Stimulated activated naive CD8-positive, alpha-beta T cell treated with anti-CD3 and anti-CD28 coated beads, Interleukin-15, Interleukin-2, amounts not matched to agents 100 ng/mL and 50 ng/mL, for 24 hours (primary cell): ENCODE results near the gene EIF3A.
"Not testable (repeated sequence)": the region's sequence is repeated elsewhere in the genome, so short reads cannot be mapped to it uniquely, and the experiment has no call there.

Source experiments
- H3K27ac Mint-ChIP-seq: one replicate; pipeline ENCODE4 v1.8.0; 2021; ENCODE audit warnings: mild to moderate bottlenecking, mixed read lengths
- H3K27me3 Mint-ChIP-seq: one replicate; pipeline ENCODE4 v1.8.0; 2021; ENCODE audit warnings: mixed read lengths
- H3K36me3 Mint-ChIP-seq: one replicate; pipeline ENCODE4 v1.8.0; 2021; ENCODE audit warnings: low read depth, mixed read lengths
- H3K4me1 Mint-ChIP-seq: one replicate; pipeline ENCODE4 v1.8.0; 2021; ENCODE audit warnings: low read depth, mixed read lengths
- H3K4me3 Mint-ChIP-seq: one replicate; pipeline ENCODE4 v1.8.0; 2021; ENCODE audit warnings: mild to moderate bottlenecking, mixed read lengths
- H3K9me3 Mint-ChIP-seq: one replicate; pipeline ENCODE4 v1.8.0; 2021; ENCODE audit warnings: mixed read lengths

The EIF3A gene

DNA sequence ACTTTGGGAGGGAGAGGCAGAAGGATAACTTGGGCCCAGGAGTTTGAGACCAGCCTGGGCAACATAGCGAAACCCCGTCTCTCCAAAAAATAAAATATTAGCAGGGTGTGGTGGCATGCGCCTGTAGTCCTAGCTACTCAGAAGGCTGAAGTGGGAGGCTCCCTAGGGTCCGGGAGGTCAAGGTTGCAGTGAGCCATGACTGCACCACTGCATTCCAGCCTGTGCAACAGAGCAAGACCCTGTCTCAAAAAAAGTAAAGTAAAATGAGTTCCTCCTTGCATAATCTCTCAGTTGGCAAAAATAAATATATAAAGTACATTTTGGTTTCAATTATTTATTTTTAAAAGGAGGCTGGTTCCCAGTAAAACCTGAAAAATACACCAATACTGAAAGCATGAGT, 39.3 kb downstream of the EIF3A start:
- Mint-ChIP-seq H3K27ac (no peak overlapping the region), H3K9me3 (no peaks in the 10 kb centered on the region), H3K4me3 (no peak overlapping the region), H3K27me3 (no peaks in the 10 kb centered on the region), H3K4me1 (no peaks in the 10 kb centered on the region), H3K36me3 (peaks cover 90% of the 10 kb centered on the region)

DNA sequence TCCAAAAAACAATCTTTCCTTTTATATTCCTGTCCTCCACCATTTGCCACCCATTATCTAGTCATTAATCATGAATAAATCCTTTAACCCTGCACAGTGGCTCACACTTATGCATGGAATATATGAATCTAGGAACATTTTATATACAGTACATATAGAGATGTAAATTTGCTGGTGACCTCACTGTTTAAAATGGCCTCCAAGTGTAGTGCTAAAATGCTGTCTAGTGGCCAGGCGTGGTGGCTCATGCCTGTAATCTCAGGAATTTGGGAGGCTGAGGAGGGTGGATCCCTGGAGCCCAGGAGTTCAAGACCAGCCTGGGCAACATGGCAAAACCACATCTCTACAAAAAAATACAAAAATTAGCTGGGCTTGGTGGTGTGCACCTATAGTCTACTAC, 41.5 kb downstream of the EIF3A start:
- Mint-ChIP-seq H3K4me1 (no peaks in the 10 kb centered on the region), H3K27ac (no peak overlapping the region), H3K36me3 (peaks cover 87% of the 10 kb centered on the region), H3K4me3 (no peak overlapping the region), H3K9me3 (no peaks in the 10 kb centered on the region), H3K27me3 (no peaks in the 10 kb centered on the region)

DNA sequence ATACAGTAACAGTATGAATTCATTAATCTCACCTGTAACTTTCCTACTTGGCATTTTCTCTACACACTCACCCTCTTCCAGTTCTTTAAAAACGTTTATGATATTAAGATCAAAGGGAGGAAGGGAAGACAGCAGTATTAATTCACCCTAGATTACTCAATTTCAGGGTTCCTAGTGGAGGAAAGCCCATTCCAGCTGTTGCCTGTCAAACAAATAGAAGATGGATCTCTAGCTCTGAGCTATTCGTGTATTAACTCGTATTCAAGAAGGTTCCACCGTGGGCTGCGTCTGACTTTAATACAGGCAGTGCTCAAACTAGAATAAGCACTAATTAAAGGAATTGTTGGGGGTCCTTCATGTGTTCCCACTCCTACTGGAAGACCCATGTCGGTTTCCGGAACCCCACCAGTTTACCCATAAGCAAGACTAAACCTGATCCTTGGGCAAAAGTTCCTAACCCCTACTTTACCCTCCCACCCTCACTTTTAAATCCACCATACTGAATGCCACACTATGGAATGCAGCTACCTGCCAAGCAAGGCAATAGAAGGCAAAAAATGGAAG, 49.0 kb downstream of the EIF3A start:
- H3K27ac Mint-ChIP-seq: no peak overlapping the region
- H3K9me3 Mint-ChIP-seq: no peaks in the 10 kb centered on the region
- peaks cover 6% of the 10 kb centered on the region for H3K27me3 Mint-ChIP-seq
- H3K4me1 Mint-ChIP-seq: peaks cover 18% of the 10 kb centered on the region
- H3K4me3 Mint-ChIP-seq: peak overlapping the region; percentile 44
- H3K36me3 Mint-ChIP-seq: peaks cover 31% of the 10 kb centered on the region

DNA sequence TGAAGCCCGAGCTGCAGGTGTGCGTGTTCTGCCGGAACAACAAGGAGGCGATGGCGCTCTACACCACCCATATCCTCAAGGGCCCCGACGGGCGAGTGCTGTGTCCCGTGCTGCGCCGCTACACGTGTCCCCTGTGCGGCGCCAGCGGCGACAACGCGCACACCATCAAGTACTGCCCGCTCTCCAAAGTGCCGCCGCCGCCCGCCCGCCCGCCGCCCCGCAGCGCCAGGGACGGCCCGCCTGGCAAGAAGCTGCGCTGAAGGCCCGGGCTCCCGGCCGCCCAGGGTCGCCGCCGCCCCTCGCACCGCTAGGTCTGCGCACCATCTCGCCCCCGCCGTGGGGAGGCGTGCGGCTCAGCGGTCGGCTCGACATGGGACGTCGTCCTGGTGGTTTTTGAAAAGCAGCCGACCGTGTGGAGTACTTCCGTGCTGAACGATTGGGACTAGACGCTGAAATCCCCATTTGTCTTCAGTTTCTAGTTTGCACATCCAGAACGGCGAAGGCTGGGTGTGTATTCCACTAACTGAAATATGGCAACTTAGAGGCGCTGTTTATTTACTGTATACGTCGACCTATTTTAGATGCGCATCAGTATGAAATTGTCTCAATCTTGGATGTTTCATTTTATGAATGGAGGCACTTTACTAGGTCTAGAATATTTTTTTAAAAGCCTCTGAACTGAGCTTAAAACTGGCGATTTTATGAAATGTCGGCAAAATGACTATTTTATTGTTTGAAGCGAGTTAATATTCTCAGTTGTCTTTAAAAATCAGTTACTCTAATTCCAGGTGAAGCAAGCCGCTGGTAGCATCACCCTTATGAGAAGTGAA, 50.0 kb downstream of the EIF3A start:
- H3K27ac Mint-ChIP-seq: no peak overlapping the region
- peaks cover 18% of the 10 kb centered on the region for H3K4me1 Mint-ChIP-seq
- H3K9me3 Mint-ChIP-seq: no peaks in the 10 kb centered on the region
- peak overlapping the region; percentile 59 for H3K4me3 Mint-ChIP-seq
- peaks cover 22% of the 10 kb centered on the region for H3K36me3 Mint-ChIP-seq
- H3K27me3 Mint-ChIP-seq: peaks cover 6% of the 10 kb centered on the region

DNA sequence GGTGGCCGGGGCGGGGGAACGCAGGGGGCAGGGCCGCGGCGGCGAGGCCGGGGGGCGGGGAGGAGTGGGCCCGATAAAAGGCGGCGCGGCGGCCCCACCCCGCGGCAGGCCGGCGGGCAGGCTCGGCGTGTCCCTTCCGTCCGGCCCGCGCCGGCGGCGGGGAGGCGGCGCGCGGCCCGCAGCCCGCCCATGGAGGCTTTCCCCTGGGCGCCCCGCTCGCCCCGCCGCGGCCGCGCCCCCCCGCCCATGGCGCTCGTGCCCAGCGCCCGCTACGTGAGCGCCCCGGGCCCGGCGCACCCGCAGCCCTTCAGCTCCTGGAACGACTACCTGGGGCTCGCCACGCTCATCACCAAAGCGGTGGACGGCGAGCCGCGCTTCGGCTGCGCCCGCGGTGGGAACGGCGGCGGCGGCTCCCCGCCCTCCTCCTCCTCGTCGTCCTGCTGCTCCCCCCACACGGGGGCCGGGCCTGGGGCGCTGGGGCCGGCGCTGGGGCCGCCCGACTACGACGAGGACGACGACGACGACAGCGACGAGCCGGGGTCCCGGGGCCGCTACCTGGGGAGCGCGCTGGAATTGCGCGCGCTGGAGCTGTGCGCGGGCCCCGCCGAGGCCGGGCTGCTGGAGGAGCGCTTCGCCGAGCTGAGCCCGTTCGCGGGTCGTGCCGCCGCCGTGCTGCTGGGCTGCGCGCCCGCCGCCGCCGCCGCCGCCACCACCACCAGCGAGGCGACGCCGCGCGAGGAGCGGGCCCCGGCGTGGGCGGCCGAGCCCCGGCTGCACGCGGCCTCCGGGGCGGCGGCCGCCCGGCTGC, 50.8 kb downstream of the EIF3A start, which contains the start of gene NANOS1:
Gene NANOS1, plus strand, starts transcription at position 102 of the 808 bp plus-strand sequence. Its CDS starts 88 bp downstream, at position 190.
- H3K27ac Mint-ChIP-seq: no peak within 1 kb of the TSS

DNA sequence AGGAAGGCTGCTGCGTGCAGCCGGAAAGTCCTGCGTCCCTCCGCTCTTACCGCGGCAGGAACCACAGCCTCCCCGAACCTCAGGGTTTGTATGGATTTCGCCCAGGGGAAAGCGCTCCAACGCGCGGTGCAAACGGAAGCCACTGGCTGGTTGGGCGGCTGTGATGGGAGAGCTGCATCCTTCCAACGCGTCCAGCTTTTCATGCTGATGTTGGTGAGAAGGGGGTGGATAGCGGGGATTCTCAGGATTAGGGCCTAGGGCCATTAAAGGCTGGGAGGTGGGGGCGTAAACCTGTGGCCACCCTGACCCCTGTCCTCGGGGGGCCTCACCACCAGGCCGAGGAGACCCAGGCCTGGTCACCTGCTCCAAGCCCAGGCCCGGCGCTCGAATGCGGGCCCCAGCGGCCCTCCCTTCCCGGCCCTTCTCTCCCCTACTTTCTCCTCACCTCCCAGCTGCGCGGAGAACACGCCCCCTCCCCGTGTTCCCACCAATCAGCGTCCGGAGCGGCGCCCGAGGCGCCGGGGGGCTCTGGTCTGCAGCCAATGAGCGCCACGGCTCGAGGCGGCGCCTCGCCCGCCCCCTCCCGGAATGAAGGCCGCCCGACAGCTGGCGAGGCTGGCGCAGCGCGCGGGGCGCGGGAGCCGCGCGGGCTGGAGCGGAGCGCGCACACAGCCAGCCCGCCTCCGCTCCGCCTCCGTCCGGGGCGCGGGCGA, 51.6 kb downstream of the EIF3A start:
- Mint-ChIP-seq H3K27ac (no peak overlapping the region), H3K9me3 (no peaks in the 10 kb centered on the region), H3K4me3 (peak overlapping the region; percentile 53), H3K36me3 (peaks cover 13% of the 10 kb centered on the region), H3K4me1 (peaks cover 18% of the 10 kb centered on the region), H3K27me3 (peaks cover 6% of the 10 kb centered on the region)

More for the DNA sequence above, 50.8 kb downstream of the EIF3A start, which contains the start of gene NANOS1:
- Mint-ChIP-seq H3K27me3 (peaks cover 6% of the 10 kb centered on the region), H3K4me3 (peak within 1 kb of the TSS; percentile 53), H3K4me1 (peaks cover 18% of the 10 kb centered on the region), H3K36me3 (peaks cover 21% of the 10 kb centered on the region), H3K9me3 (no peaks in the 10 kb centered on the region)

DNA sequence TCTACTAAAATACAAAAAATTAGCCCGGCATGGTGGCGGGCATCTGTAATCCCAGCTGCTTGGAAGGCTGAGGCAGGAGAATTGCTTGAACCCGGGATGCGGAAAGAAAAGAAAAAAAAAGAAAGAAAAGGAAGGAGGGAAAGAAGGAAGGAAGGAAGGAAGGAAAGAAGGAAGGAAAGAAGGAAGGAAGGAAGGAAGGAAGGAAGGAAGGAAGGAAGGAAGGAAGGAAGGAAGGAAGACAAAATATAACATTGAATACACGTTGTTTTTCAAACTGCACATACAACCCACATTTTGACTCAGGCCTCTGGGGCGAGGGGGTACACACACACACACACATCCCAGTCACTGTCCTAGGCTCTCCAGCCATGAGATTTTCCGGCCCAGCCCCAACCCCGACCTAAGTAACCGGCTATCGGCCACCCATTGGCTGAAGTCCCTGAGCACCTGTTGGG, 52.1 kb downstream of the EIF3A start:
- Mint-ChIP-seq H3K4me3 (peak overlapping the region; percentile 53), H3K4me1 (peaks cover 18% of the 10 kb centered on the region), H3K27ac (peak overlapping the region; percentile 75)
- not testable (repeated sequence) for H3K9me3 Mint-ChIP-seq, H3K36me3 Mint-ChIP-seq, H3K27me3 Mint-ChIP-seq

DNA sequence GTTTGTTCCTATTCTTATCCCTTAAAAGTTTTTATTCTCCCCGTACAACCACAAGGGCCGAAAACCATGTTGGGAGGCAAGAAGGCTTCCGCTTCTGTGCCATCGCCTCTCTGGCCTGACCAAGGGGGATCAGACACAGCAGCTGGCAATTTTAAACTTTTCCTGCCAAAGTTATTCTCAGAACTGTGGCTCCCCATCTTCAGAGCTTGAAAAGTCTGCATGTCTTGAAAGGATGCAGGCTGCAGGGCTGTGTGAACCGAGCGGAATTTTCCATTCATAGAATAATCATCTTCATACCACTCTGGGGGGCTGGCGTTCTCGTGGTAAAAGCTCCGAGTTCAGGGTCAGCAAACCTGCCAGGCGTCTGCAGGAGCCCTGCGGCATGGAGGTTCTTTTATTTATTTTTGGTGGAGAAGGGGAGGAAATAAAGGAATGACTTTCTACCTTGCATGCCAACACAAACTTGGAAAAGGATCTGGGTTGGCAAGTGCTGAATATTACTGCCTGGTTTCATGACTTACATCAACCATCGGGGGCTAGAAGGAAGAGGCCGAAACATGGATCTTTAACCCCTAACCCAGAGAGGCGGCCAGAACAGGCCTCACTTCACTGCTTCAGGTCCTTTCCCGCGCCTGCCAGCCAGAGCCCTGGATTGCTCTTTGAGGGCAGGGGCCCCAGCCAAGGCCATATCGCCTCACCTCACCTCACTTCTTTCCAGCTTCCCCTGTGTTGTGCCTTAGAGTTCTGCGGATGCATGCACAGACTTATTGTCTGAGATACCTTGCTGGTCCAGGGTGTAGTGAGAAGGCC, 54.1 kb downstream of the EIF3A start:
- Mint-ChIP-seq H3K9me3 (no peaks in the 10 kb centered on the region), H3K4me1 (peaks cover 10% of the 10 kb centered on the region), H3K27ac (no peak overlapping the region), H3K4me3 (no peak overlapping the region), H3K36me3 (no peaks in the 10 kb centered on the region), H3K27me3 (peaks cover 6% of the 10 kb centered on the region)

DNA sequence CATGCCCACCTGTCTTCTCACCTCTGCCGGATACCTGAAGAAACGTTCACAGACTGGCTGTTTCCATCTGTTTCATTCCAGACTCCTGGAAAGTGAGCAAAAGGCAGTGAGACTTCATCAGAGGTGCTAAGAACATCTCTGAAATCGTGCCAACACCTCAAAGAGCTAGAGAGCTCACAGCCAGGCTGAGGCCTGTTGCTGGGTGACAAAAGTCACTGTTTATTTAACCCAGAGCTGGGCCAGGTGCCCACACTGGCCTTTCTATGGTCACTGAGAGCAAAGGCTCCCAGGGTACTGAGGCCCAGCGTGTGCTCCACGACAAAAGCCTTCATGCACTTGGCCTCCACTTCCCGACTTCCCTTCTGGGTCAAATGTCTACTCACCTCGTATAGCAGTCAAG, 54.8 kb downstream of the EIF3A start:
- H3K9me3 Mint-ChIP-seq: no peaks in the 10 kb centered on the region
- H3K27me3 Mint-ChIP-seq: peaks cover 6% of the 10 kb centered on the region
- no peak overlapping the region for H3K4me3 Mint-ChIP-seq
- peaks cover 2% of the 10 kb centered on the region for H3K4me1 Mint-ChIP-seq
- no peak overlapping the region for H3K27ac Mint-ChIP-seq
- no peaks in the 10 kb centered on the region for H3K36me3 Mint-ChIP-seq

DNA sequence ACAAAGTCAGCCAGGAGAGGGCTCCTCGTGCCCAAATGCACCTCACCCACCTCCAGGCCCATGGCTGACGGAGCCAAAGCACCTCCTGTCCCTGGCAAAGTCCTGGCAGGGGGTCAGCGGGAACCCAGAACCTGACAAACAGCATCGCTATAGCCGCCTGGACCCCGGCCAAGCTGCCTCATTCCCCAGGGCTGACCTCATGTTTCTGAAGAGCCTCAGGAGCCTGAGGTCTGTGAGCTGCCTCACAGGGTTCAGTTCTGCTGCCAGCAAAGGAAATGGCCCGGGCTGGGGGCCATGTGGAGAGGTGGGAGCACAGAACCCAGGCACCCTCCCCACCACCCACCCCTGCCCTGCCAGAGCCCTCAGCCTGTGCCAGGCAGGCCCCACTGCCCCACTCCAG, 55.3 kb downstream of the EIF3A start:
- H3K27ac Mint-ChIP-seq: no peak overlapping the region
- H3K4me3 Mint-ChIP-seq: no peak overlapping the region
- H3K36me3 Mint-ChIP-seq: no peaks in the 10 kb centered on the region
- H3K4me1 Mint-ChIP-seq: no peaks in the 10 kb centered on the region
- no peaks in the 10 kb centered on the region for H3K9me3 Mint-ChIP-seq
- H3K27me3 Mint-ChIP-seq: peaks cover 6% of the 10 kb centered on the region

DNA sequence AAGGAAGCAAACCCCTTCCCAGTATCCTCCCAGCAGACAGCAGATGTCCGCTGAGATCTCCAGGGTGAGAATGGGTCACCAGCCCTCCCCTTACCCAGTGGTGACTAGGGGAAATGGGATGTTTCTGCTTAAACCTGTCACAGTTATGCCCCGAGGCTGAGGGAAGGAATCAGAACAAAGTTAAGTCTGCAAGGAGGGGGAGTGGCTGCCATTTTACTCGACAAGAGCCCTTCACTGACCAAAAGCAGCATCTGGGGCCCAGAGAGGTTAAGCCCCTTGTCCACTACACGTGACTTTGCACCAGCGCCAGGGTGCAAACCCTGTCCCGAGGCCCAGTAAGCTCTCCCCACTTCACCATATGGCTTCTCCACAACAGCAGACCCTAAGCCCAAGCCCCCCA, 55.7 kb downstream of the EIF3A start:
- no peaks in the 10 kb centered on the region for H3K9me3 Mint-ChIP-seq
- H3K4me1 Mint-ChIP-seq: no peaks in the 10 kb centered on the region
- peaks cover 6% of the 10 kb centered on the region for H3K27me3 Mint-ChIP-seq
- H3K36me3 Mint-ChIP-seq: no peaks in the 10 kb centered on the region
- H3K4me3 Mint-ChIP-seq: no peak overlapping the region
- no peak overlapping the region for H3K27ac Mint-ChIP-seq

DNA sequence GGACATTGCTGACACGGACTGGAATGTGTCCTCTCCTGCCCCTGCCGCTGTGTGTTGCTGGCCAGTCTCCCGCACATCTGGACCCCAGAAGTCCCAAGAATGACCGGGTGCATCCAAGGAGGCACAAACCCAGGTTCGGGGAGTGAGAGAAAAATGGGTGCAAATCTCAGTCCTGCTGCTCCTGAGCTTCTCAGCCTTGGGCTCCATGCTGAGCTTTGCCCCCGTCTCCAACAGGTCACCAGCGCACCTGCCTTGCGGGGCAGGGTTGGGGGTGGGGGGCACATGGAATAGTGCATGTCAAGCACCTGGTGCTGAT, 57.1 kb downstream of the EIF3A start:
- Mint-ChIP-seq H3K27ac (no peak overlapping the region), H3K4me3 (no peak overlapping the region), H3K9me3 (no peaks in the 10 kb centered on the region), H3K4me1 (no peaks in the 10 kb centered on the region), H3K36me3 (no peaks in the 10 kb centered on the region), H3K27me3 (peaks cover 12% of the 10 kb centered on the region)

DNA sequence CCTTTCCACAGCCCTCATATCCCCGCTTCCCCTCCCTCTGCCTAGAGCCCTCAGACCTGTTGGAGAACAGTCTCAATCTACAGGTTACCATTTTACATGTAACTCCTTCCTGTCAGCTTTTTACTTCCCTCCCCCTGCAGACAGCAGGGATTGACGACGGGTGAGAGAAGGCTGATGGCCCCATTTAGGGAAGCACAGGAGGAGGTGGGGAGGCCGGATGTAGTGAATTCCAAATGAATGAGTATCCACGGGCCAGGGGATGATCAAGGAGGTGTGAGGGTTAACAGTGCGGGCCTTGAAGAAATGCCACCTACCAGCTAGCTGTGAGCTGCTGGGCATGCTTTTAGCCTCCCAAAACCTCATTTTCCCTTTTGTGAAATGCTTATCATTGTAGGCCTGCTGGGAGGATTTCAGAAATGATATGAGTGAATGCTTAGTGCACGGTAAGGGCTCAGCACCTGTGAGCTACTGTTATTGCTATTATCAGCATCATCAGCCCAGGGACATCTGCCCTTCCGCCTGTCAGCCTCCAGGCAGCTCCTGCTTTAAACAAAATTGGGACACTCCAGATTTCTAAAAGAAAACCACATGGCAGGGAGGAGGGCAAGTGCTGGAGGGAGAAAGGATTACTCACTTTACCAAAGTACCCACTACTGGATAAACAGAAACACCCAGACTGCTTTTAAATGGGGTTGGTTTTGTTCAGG, 57.6 kb downstream of the EIF3A start:
- Mint-ChIP-seq H3K4me1 (no peaks in the 10 kb centered on the region), H3K27me3 (peaks cover 12% of the 10 kb centered on the region), H3K36me3 (no peaks in the 10 kb centered on the region), H3K4me3 (no peak overlapping the region), H3K27ac (no peak overlapping the region), H3K9me3 (no peaks in the 10 kb centered on the region)

DNA sequence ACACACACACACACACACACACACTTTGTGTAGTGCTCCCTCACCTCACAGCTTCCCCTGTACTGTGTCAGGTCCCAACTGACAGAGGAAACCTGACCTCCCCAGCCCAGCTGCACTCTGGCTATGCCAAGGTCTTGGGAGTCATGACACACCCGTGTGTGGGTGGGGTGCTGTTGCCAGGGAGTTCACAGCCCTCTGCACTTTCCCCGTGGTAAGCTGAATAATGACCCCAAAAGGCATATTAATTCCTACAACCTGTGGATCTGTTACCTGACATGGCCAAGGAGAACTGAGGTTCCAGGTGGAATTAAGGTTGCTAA, 60.0 kb downstream of the EIF3A start:
- no peak overlapping the region for H3K4me3 Mint-ChIP-seq
- H3K4me1 Mint-ChIP-seq: no peaks in the 10 kb centered on the region
- peaks cover 10% of the 10 kb centered on the region for H3K27me3 Mint-ChIP-seq
- no peaks in the 10 kb centered on the region for H3K36me3 Mint-ChIP-seq
- no peak overlapping the region for H3K27ac Mint-ChIP-seq
- H3K9me3 Mint-ChIP-seq: no peaks in the 10 kb centered on the region
